GM03348 (cell line): Measurements from ENCODE around the gene OSBPL1A.

Experiments used
- DNase-seq: peaks from one replicate; pipeline ENCODE4 v3.0.0; 2012; ENCODE audit warnings: low spot score

OSBPL1A gene

GRCh38 chr18:24219561-24220317 lies 177.9 kb downstream of the OSBPL1A start:
- no peak for DNase-seq

- DNase-seq, result no peak
Measured at GRCh38 chr18:24214913-24215312, 182.7 kb downstream of the OSBPL1A start.

GRCh38 chr18:24214144-24214543 lies 183.5 kb downstream of the OSBPL1A start:
- no peak for DNase-seq

- DNase-seq, result peak; percentile 71
Measured at GRCh38 chr18:24212939-24213338, 184.7 kb downstream of the OSBPL1A start.

- DNase-seq, result no peak
Measured at GRCh38 chr18:24209558-24209957, 188.1 kb downstream of the OSBPL1A start.

- peak; percentile 13 for DNase-seq
Measured at GRCh38 chr18:24208270-24209035, 189.2 kb downstream of the OSBPL1A start.

- no peak for DNase-seq
Measured at GRCh38 chr18:24204904-24205303, 192.7 kb downstream of the OSBPL1A start.

GRCh38 chr18:24201699-24202687 lies 195.6 kb downstream of the OSBPL1A start:
- DNase-seq, result no peak

GRCh38 chr18:24200494-24201290 lies 196.9 kb downstream of the OSBPL1A start:
- DNase-seq, result no peak

GRCh38 chr18:24199372-24199962 lies 198.2 kb downstream of the OSBPL1A start:
- no peak for DNase-seq

GRCh38 chr18:24198461-24198860 lies 199.2 kb downstream of the OSBPL1A start:
- DNase-seq, result no peak

- DNase-seq, result peak; percentile 17
Measured at GRCh38 chr18:24197412-24197811, 200.2 kb downstream of the OSBPL1A start.

GRCh38 chr18:24196764-24197163 lies 200.9 kb downstream of the OSBPL1A start:
- no peak for DNase-seq

GRCh38 chr18:24195296-24196053 lies 202.1 kb downstream of the OSBPL1A start:
- DNase-seq, result no peak

GRCh38 chr18:24190590-24190989 lies 207.0 kb downstream of the OSBPL1A start:
- DNase-seq, result no peak

GRCh38 chr18:24189664-24190346 lies 207.8 kb downstream of the OSBPL1A start:
- no peak for DNase-seq

- peak; percentile 13 for DNase-seq
Measured at GRCh38 chr18:24189007-24189528, 208.6 kb downstream of the OSBPL1A start.

GRCh38 chr18:24188120-24188519 lies 209.5 kb downstream of the OSBPL1A start:
- no peak for DNase-seq

GRCh38 chr18:24187689-24188088 lies 209.9 kb downstream of the OSBPL1A start:
- DNase-seq, result no peak
